ENCODE measurements around the gene EXOC1L.

- TF ChIP-seq ZBTB21 (CRISPR knock-in tag; IDR thresholded peaks at IDR 0.05) (no peak), ZNF274 (CRISPR knock-in tag; IDR thresholded peaks at IDR 0.05) (no peak)
Measured at GRCh38 chr4:55879224-55879623, 59.6 kb downstream of the EXOC1L start.

Data from HepG2 (cell line).